ENCODE data around the gene LRRC27.
"Not testable (repeated sequence)": the region's sequence is repeated elsewhere in the genome, so short reads cannot be mapped to it uniquely, and the experiment has no call there.

Gene LRRC27

GRCh38 chr10:132331601-132332432 is at the start of gene LRRC27:
Gene LRRC27, plus strand, starts transcription at chr10:132332193. Its CDS starts 1,332 bp downstream, at chr10:132333525.
- DNase-seq, result peak; percentile 98

DNA sequence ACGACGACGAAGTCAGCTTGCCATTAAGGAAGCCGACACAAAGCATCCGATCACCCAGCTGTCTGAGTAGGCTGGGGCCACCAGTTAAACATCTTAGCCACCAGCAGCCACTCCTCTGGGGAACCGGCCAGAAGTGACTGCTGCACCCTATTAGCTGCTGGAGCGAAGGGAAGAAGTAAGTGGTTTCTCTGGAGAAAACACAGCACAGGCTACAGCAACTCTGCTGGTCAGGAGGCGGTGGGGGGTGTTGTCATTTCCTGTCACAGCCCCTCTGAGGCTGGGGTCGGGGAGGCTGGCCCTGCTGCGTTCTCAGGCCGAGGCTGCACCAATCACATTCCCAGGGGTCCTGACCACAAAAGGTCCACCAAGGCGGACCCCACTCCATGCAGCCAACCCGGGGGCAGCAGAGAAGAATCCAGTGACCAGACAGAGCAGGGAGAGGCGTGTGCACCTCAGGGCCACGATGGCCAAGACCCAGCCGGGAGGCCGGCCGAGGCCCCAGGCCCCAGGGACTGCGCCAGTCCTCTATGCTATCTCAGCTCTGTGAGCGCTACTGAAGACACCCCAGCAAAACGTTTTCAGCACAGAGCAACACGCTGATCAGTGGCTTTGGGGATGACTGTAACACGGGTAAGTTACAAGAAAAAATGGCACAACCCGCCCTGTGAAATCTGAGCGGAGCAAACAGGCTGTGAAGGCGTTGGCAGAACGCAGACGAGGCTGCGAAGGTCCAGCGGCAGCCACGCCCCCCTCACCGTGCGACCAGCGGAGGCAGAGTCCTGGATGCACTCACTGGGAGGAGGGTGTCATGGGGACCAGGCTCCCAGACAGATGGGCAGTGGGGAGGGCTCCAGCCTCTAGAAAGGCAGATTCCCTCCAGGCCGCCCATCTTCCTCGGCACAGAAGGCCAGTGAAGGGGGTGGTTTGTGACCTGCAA is 49.1 kb upstream of the LRRC27 start:
- DNase-seq, result no peak

- DNase-seq, result no peak
Measured at GRCh38 chr10:132283604-132284382, 48.2 kb upstream of the LRRC27 start.

DNA sequence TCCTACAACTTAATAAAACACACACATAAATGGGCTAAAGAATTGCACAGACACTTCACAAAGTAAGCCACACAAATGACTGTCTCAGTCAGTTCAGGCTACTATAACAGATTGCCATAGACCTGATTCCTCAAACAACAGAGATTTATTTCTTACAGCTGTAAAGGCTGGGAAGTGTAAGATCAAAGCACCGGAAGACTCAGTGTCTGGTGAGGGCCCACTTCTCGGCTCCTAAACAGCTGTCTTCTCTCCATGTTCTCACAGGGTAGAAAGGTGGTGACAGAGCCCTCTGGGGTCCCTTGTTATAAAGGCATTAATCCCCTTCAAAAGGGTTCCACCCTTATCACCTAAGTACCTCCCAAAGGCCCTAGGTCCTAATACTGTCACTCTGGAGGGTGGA is 42.6 kb upstream of the LRRC27 start:
- DNase-seq, result no peak

GRCh38 chr10:132290631-132291030 is 41.4 kb upstream of the LRRC27 start:
- no peak for DNase-seq

- no peak for DNase-seq
Measured at GRCh38 chr10:132291826-132292225, 40.2 kb upstream of the LRRC27 start.

DNA sequence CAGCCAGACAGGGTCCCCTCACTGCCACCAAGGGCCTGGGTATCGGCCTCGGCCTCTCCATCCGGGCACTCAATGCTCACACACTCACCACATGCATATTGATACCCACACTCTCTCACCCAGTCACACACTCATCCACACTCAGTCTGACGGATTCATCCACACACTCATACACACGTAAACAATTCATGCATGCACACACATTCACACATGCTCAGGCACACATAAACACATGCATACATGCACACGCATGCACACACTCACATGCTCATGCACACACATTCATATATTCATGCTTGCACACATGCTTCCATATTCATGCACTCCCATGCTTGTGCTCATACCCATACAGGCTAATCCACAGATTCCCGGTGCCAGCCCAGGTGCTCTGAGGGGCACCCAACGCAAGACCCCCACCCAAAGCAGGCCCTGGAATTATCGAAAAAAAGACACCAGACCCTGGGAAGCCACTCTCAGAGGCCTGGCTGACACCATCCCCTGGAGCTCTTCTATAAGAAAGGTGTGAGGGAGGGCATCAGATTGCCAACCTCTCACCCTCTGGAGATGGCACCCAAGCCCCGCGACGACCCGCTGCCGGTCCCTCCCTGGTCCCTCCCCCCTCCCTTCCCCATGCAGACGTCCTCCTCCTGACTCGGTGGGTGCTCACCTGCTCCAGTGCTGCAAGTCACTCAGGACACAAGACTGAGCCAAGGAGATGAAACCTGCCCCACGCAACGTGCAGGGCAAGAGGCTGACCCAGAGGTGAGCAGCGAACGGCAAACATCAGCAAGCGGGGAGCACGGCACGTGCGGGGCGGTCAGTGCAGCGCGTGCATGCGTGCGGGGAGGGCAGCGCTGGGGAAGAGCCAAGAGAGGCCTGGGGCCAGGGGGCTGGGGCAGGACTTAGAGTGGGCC is 39.4 kb upstream of the LRRC27 start:
- no peak for DNase-seq

DNA sequence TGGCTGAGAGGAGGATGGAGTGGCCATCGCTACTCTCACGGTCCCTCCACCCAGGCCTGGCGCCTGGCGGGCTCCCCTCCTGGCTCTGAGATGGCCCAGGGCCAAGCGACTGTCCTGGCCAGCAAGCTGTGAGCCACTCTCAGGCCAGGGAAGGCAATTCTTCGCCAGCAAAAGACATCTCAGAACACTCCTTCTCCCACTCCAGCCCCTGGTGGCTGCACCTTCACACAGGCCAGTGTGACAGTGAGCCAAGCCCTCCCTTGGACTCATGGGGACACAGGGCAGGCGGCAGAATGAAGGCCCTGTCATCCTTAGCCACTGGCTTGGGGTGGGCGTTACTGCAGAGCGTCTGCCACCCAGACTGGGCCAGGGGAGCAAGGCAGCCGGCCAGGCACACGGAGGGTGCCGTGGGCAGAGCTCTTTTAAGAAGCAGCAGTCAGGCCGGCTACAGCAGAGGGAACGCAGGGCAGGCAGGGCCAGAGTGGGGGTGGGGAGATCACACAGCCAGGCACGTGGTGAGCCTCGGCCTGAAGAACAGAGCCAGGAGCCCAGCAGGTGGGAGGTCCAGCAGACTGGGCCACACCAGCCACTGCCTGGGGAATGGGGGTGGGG is 38.7 kb upstream of the LRRC27 start:
- no peak for DNase-seq

DNA sequence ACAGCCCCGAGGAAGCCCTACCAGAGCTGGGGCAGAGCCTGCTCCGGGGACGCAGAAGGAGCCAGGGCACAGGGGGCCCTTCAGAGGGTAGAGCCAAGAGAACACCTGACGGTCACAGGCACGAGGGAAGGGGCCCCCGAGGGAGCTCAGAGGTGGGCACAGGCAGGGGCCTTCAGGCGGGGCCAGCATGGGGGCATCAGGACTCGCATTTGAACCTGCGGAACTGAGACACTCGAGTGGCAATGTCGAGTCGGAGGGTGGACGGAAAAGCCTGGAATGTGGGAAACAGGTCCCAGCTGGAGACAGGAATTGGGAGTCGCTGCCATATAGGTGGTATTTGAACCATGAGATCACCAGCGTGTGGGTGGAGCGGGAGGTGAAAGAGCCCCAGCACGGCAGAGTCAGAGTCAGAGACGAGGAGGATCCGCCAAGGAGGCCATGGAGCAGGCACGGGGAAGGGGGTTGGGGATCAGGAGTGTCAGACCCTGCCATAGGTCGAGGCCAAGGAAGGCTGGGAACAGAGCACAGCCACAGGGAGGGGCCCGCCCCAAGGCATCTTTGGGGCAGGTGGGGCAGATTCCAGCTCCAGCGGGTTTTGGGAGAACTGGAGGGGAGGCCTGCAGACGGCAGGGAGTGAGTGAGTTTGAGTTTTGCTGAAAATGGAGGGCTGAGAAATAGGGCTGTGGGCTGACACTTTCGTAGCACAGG is 38.0 kb upstream of the LRRC27 start:
- DNase-seq, result no peak

- DNase-seq, result no peak
Measured at GRCh38 chr10:132294561-132295318, 37.3 kb upstream of the LRRC27 start.

GRCh38 chr10:132295481-132295880 is 36.5 kb upstream of the LRRC27 start:
- DNase-seq, result not testable (repeated sequence)

GRCh38 chr10:132296666-132297443 is 35.1 kb upstream of the LRRC27 start:
- DNase-seq, result no peak

GRCh38 chr10:132297526-132297925 is 34.5 kb upstream of the LRRC27 start:
- DNase-seq, result no peak

DNA sequence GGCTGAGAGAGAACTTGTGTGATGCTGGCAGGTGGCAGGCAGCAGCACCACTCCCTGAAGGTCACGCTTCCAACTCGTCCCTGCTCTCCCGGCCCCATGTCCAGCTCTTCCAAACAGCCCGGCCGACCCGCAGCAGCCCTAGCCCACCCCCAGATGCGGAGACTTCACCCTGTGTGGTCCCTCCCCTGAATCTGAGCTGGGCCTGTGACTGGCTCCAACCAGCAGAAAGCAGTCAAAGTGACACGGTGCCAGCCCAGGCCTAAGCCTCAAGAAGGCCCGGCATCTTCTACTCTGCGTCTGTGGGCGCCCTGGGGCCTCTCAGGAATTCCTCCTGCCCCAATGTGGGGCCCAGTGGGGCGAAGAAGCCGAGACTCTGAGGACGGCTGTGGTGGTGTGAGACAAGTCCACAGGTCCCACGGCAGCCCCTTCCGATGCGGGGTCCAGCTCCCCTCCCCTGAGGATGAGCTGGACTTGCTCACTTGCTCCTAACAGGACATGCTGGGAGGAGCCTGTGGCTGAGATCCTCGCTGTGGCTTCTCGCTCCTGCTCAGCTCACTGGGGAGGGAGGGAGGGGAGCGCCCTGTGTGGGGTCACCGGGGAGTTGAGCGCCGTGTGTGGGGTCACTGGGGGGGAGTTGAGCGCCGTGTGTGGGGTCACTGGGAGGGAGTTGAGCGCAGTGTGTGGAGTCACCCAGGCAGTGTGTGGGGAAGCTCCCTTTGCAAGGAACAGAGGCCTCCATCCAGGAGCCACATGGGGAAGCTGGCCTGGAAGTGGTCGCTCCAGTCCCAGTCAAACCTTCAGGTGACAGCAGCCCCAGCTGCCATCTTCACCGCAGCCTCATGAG is 33.7 kb upstream of the LRRC27 start:
- DNase-seq, result no peak

GRCh38 chr10:132299371-132300336 is 32.3 kb upstream of the LRRC27 start:
- DNase-seq, result no peak

DNA sequence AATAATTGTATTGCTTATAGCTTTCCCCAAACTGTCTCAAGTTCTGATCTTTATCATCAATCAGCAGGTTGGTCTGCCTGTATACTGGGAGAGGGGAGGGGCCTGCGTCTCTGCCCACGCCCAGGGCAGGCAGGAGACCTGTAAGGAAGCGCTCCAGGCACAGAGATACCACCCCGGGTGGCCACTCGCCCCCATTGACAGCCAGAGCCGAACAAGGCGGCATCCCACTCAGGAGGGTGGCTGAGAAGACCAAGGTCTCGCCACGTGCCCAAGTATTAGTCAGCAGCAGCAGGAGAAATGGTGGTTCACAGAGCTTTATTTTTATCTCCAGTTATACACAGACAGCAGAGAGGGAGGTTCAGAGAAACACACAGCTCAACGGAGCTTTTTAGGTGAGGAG is 31.4 kb upstream of the LRRC27 start:
- DNase-seq, result no peak

Data from activated CD4-positive, alpha-beta T cell treated with anti-CD3 and anti-CD28 coated beads for 48 hours (primary cell).